GM23248 (cell line): Measurements from ENCODE around the gene ACAP2.

ENCODE experiments used
- EZH2 ChIP-seq: fragments of 200-600 bp; sonication (generic); IDR thresholded peaks from 2 replicates; pipeline ENCODE4 v1.6.1; 2018; ENCODE audit warnings: antibody characterized with exemption, mild to moderate bottlenecking; ENCODE audit not compliant: insufficient read depth, poor library complexity, severe bottlenecking
- EZH2phosphoT487 ChIP-seq: fragments of 200-600 bp; sonication (generic); IDR thresholded peaks from 2 replicates; pipeline ENCODE4 v1.6.1; 2018; ENCODE audit warnings: antibody characterized with exemption, moderate library complexity, mild to moderate bottlenecking, low read depth; ENCODE audit not compliant: insufficient read depth

GRCh38 chr3:195226900-195227447, 215.8 kb downstream of the ACAP2 start:
- TF ChIP-seq EZH2phosphoT487 (no peak), EZH2 (no peak)
